ENCODE measurements around the gene LRIF1.

The LRIF1 gene

GRCh38 chr1:110897681-110898080 is 66.0 kb downstream of the LRIF1 start:
- DNase-seq, result no peak
